Retina (tissue), 1 donor: ENCODE results near the gene TXNDC9.
"Not testable (repeated sequence)": the region's sequence is repeated elsewhere in the genome, so short reads cannot be mapped to it uniquely, and the experiment has no call there.

Experiments used
- DNase-seq: peaks from one replicate; pipeline ENCODE4 v3.0.0-alpha.2; 2016

Gene TXNDC9

GRCh38 chr2:99317873-99318200 lies 18.3 kb downstream of the TXNDC9 start:
- DNase-seq, result not testable (repeated sequence)

- no peak for DNase-seq
Measured at GRCh38 chr2:99317161-99317872, 18.8 kb downstream of the TXNDC9 start.

GRCh38 chr2:99301097-99301496 lies 35.0 kb downstream of the TXNDC9 start, which contains the start of gene LYG1:
Gene LYG1 (minus strand): TSS chr2:99301197. CDS start chr2:99295670, 5,527 bp downstream.
- not testable (repeated sequence) for DNase-seq

GRCh38 chr2:99299580-99299979 lies 36.6 kb downstream of the TXNDC9 start:
- no peak for DNase-seq

- no peak for DNase-seq
Measured at GRCh38 chr2:99297994-99298393, 38.1 kb downstream of the TXNDC9 start.

- DNase-seq, result no peak
Measured at GRCh38 chr2:99285526-99285925, 50.6 kb downstream of the TXNDC9 start.

GRCh38 chr2:99279969-99280695 lies 56.0 kb downstream of the TXNDC9 start:
- DNase-seq, result no peak

- no peak for DNase-seq
Measured at GRCh38 chr2:99278793-99279291, 57.3 kb downstream of the TXNDC9 start.

- DNase-seq, result not testable (repeated sequence)
Measured at GRCh38 chr2:99278195-99278765, 57.9 kb downstream of the TXNDC9 start.

GRCh38 chr2:99275882-99276281 lies 60.3 kb downstream of the TXNDC9 start:
- no peak for DNase-seq
